B cell (primary cell): ENCODE data around the gene TAX1BP1.

ENCODE experiments used
- EZH2 ChIP-seq: IDR thresholded peaks from 2 replicates; pipeline ENCODE4 v1.6.1; 2012; ENCODE audit warnings: borderline replicate concordance, low read depth, mild to moderate bottlenecking, moderate library complexity, low read length; ENCODE audit not compliant: insufficient read depth, poor library complexity, severe bottlenecking
- TF ChIP-seq, protein P1 (sequence below): fragments of 200-600 bp; IDR thresholded peaks from one replicate; pipeline ENCODE4 v1.8.0; 2022; ENCODE audit warnings: antibody characterized with exemption, mild to moderate bottlenecking

DNA sequence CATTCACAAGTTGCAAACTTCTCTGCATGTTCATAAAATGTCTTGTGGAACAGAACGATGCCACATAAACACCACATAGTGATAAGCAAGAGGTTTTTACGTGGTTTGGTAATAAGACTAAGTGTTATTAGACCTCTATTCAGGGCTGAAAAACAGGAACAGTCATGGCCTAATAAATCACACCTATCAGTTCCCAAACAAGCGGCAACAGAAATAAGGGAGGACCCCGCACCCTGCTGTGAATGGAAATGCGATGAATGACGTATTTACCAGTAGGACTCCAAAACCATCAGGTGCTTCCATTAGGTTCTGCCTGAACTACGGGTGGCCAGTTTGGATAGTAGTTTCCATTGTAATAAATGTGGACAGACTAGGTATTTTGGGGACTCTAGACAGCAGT, 129.1 kb downstream of the TAX1BP1 start:
- TF ChIP-seq, protein P1, sequence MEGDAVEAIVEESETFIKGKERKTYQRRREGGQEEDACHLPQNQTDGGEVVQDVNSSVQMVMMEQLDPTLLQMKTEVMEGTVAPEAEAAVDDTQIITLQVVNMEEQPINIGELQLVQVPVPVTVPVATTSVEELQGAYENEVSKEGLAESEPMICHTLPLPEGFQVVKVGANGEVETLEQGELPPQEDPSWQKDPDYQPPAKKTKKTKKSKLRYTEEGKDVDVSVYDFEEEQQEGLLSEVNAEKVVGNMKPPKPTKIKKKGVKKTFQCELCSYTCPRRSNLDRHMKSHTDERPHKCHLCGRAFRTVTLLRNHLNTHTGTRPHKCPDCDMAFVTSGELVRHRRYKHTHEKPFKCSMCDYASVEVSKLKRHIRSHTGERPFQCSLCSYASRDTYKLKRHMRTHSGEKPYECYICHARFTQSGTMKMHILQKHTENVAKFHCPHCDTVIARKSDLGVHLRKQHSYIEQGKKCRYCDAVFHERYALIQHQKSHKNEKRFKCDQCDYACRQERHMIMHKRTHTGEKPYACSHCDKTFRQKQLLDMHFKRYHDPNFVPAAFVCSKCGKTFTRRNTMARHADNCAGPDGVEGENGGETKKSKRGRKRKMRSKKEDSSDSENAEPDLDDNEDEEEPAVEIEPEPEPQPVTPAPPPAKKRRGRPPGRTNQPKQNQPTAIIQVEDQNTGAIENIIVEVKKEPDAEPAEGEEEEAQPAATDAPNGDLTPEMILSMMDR = no peak
- no peak for TF ChIP-seq EZH2
